OCI-M1 (cell line): Measurements from ENCODE around the gene CPLX1.
A peak's percentile ranks its signal among the peaks of the same experiment; 100 is the strongest.

Experiments used
- DNase-seq: peaks from one replicate; lab custom pipeline; 2025; lab: John Stamatoyannopoulos, UW

CPLX1 gene

DNA sequence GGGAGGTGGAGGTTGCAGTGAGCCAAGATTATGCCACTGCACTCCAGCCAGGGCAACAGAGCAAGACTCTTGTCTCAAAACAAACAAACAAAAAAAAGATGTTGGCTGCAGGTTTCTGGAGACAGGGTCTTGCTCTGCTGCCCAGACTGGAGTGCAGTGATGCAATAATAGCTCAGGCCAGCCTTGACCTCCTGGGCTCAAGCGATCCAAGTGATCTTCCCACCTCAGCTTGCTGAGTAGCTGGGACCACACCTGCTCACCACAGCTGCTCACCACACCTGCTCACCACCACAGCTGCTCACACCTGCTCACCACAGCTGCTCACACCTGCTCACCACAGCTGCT is 29.9 kb upstream of the CPLX1 start:
- no peak for DNase-seq

DNA sequence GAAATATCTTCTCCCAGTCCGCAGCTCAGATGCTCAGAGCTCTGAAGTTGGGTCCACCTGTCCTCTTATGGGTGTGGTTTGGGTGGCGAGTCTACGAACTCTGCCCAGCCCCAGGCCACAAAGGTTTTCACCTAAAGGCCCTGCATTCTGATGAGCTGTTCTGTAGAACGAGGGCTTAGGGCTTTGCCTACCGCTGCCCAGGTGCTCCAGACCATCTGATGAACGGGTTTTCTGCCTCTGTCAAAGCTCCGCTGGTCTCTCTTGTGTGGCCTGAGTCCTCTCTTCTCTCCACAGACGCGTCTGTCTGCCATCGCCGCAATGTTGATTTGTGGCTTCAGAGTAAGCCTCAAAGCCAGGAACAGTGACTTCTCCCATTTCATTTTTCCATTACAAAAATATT is 28.4 kb upstream of the CPLX1 start:
- DNase-seq, result no peak

DNA sequence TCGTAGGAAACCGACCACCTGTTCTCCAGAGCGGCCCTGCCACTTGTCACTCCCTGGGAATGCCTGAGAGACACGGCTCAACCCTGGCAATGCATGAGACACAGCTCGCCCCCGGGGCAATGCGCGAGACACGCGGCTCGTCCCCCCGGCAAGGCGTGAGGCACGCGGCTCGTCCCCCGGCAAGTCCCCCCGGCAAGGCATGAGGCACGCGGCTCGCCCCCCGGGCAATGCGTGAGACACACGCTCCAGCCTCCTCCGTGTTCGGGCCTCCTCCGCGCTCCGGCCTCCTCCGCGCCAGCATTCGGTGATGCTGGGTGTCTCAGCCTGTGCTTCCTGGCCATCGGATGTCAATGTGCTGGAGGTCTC is 27.5 kb upstream of the CPLX1 start:
- no peak for DNase-seq

DNA sequence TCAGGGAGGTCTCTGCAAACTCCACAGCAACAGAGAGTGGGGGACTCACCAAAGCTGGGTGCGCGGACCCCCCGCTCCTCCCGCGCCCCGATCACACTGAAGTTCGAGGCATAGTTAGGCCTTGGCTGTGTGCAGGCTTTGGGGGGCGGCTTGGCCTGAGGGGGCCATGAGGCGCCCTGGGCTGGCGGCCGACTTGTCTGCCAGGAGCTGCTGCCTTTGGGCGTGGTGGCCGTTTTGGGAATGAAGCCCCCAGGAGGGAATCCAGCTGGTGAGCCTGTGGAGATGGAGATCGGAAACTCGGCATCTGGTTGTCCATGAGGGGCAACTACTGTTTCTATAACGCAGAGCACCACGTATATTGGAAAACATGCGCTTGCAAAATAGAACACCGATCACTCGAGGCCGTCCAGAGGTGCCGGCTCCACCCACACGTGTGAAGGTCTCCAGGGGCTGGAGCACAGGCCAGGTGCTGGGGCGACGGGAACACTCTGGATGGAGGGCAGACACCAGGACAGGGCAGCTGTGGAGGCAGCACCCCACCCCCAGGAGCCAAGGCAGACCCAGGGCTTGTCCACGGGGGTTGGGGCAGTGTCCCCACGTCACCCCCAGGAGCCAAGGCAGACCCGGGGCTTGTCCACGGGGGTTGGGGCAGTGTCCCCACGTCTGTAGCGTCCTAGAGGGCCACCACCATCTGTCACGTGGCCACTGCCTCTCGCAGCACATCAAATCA is 25.9 kb upstream of the CPLX1 start:
- DNase-seq, result no peak

GRCh38 chr4:850323-850945 is 24.5 kb upstream of the CPLX1 start:
- no peak for DNase-seq

GRCh38 chr4:849478-850175 is 23.7 kb upstream of the CPLX1 start:
- DNase-seq, result no peak

DNA sequence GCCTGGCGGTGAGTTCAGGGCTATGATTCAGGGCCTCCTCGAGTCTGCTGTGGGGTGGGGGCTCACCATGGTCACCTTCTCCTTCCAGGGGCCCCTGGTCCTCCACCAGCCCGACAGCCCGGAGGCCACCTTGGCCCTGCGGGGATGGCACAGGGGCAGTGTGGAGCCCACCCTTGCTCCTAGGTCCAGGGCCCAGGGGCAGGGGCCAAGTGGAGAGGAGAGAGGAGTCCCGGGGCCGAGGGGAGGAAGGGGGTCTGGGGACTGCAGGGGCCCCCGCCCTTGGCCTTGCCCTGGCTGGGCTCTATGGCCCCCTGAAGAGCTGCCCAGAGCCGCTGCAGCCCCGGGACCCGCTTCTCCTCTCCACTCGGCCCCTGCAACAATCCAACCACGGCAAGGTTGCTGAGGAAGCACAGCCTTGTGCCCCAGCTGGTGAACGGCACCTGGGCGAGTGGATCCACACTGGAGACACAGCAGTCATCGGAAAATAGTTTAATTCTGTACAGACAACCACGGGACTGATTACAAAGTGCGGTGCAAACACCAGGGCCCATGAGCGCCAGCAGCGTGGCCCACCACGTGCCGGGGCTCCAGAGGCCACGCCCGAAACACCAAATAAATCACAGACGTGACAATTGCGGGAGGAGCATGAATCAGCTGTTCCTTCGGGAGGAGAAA is 23.0 kb upstream of the CPLX1 start:
- DNase-seq, result no peak

- DNase-seq, result no peak
Observed at GRCh38 chr4:848307-848691, 22.4 kb upstream of the CPLX1 start.

DNA sequence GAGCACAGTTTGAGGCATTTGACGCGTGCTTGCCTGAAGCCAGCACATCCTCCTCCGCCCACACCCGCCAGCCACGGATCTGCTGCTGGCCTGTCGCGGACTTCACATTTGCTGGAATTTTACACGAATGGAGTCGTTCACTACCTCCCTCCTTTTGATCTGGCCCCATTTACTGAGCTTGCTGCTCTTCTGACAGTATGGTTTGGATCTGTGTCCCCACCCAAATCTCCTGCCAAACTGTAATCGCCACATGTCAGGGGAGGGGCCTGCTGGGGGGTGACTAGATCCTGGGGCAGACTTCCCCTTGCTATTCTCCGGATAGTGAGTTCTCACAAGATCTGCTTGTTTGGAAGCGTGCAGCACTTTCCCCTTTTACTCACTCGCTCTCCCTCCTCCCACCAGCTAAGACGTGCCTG is 19.9 kb upstream of the CPLX1 start:
- no peak for DNase-seq

DNA sequence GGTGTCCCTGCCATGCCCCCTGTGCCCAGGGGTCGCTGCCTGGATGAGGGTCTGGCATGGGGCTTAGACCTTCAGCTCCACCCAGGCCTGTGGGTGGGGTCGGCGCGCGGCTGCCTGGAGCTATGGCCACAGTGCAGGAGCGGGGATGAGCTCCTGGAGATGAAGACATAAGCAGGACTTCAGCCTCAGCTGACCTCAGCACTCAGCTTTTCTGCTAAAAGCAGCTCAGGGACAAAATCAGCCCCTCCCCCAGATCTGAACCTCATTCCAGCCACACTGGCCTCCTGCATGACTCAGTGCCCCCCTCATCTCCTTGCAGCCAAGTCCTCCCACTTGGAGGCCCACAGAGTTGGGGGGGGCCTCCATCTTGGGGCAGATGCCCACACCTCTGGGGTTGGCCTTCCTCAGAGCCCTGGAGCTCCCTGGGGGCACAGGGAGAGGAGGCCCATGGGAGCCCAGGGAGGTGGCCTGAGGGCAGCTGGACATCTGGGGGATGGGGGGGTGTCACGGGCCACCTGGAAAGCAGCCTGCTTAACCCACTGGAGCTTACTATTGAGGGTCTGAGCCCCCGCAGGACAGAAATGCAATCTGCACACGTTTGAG is 19.4 kb upstream of the CPLX1 start:
- no peak for DNase-seq

DNA sequence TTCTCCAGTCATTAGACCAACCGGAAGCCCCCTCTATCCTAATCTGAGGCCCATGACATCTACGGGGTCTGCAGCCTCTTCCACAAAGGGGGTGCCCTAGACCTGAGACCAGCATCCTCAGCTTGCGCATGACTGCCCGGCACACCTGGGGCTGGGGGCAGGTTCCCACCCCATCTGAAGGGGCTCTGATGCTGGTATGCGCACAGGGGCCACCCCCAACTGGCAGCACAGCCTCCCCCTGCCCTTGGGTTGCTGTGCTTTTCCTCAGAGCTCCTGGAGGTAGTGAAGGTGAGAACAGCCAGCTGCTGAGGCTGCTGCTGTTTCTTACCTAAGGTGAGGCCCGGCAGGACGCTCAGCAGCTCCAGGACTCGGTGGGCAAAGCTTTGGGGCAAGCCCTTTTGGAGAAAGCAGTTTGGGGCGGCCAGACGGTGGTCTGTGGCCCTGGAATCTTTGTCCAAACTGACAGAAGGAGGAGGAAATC is 18.9 kb upstream of the CPLX1 start:
- no peak for DNase-seq

- no peak for DNase-seq
Observed at GRCh38 chr4:839675-840443, 13.9 kb upstream of the CPLX1 start.

GRCh38 chr4:837772-838171 is 11.8 kb upstream of the CPLX1 start:
- peak; percentile 3 for DNase-seq

DNA sequence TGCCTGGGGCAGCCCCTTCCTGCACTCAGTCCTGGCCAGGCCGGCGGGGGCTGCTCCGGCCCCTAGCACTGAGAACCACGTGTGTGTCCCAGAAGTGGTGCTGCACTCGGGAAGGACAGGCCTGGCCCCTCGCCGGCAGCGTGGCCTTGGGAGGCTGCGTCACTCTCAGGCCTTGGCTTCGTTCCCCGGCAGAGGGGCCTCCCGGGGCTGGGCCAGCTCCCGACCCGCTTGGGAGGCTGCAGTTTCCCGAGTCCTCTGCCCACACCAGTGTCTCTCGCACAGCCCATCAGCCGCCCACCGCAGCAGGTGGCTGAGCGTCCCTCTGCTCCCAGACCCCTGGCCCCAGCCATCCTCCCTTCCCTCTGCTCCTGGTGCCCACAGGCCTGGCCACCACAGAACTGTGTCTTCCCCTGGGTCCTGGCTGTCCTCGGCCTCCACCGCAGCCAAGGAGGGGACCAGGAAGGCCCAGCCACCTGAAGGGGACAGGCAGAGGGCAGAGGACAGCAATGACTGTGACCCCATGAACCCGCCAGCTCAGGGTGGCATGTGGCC is 10.9 kb upstream of the CPLX1 start:
- DNase-seq, result no peak

- no peak for DNase-seq
Observed at GRCh38 chr4:836003-836511, 10.1 kb upstream of the CPLX1 start.

GRCh38 chr4:835148-836002 is 9.4 kb upstream of the CPLX1 start:
- DNase-seq, result no peak

GRCh38 chr4:834368-835147 is 8.6 kb upstream of the CPLX1 start:
- DNase-seq, result no peak

DNA sequence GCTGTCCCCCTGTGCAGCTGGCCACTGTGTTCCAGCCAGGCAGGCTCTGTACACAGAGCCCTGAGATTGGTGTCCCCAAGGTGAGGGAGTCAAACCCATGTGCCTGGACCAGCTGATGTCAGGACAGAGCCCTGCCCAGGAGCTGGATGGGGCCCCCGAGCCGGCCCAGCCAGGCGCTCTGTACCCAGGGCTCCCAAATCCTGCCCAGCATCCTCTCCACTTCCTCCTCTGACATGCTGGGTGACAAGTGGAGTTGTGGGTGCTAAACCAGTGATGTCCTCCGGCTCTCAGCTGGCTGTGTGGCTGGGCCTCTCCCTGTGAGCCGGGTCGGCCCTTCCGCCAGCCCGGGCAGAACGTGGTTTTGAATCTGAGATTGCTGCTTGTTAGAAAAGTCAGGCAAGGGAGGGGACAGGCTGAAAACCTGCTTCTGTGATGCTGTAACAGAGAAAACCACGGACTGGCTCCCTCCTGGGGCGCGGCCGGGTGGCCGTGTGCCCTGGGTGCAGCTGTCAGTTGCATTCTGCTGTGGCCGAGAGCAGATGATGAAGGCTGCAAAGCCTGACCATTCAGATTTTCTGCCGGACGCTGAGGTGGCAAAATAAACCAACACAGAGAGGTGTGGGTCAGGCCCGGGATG is 7.9 kb upstream of the CPLX1 start:
- no peak for DNase-seq

GRCh38 chr4:833156-833555 is 7.2 kb upstream of the CPLX1 start:
- no peak for DNase-seq
